MM.1S (cell line): Measurements from ENCODE around the gene HCST.

Source experiments
- DNase-seq: peaks from one replicate; pipeline ENCODE4 v3.0.0-alpha.2; 2015
- H2AFZ ChIP-seq: fragments of 300-600 bp; sonication (generic); 2 replicates; pipeline ENCODE4 v1.6.0; 2016; ENCODE audit warnings: antibody characterized with exemption, low read length
- H3F3A ChIP-seq: fragments of 300-600 bp; sonication (generic); 2 replicates; pipeline ENCODE4 v1.6.1; 2016; ENCODE audit warnings: mild to moderate bottlenecking, antibody characterized with exemption, low read length, moderate library complexity, mixed read lengths; ENCODE audit not compliant: insufficient read depth
- H3K27ac ChIP-seq: fragments of 300-600 bp; sonication (generic); 2 replicates; pipeline ENCODE4 v1.5.1; 2016; ENCODE audit warnings: mild to moderate bottlenecking, low read length
- H3K27me3 ChIP-seq: fragments of 300-600 bp; sonication (generic); replicated peaks from 2 replicates; pipeline ENCODE4 v1.6.0; 2016; ENCODE audit warnings: low read length; ENCODE audit not compliant: insufficient read depth
- H3K36me3 ChIP-seq: fragments of 300-600 bp; sonication (generic); replicated peaks from 2 replicates; pipeline ENCODE4 v1.6.1; 2016; ENCODE audit warnings: mild to moderate bottlenecking, low read length, mixed read lengths; ENCODE audit not compliant: insufficient read depth
- H3K4me1 ChIP-seq: fragments of 300-600 bp; sonication (generic); 2 replicates; pipeline ENCODE4 v1.6.1; 2016; ENCODE audit warnings: low read length, mixed read lengths
- H3K4me2 ChIP-seq: fragments of 300-600 bp; sonication (generic); 2 replicates; pipeline ENCODE4 v1.6.0; 2016; ENCODE audit warnings: low read depth, low read length
- H3K4me3 ChIP-seq: fragments of 300-600 bp; sonication (generic); 2 replicates; pipeline ENCODE4 v1.5.1; 2016; ENCODE audit warnings: low read length, mixed read lengths
- H3K79me2 ChIP-seq: fragments of 300-600 bp; sonication (generic); 2 replicates; pipeline ENCODE4 v1.6.1; 2016; ENCODE audit warnings: mixed run types, low read length, mixed read lengths
- H3K9ac ChIP-seq: fragments of 300-600 bp; sonication (generic); 2 replicates; pipeline ENCODE4 v1.6.1; 2016; ENCODE audit warnings: low read length, mixed read lengths
- H3K9me2 ChIP-seq: fragments of 300-600 bp; sonication (generic); replicated peaks from 2 replicates; pipeline ENCODE4 v1.6.1; 2016; ENCODE audit warnings: mild to moderate bottlenecking, low read length, mixed read lengths; ENCODE audit not compliant: insufficient read depth
- H3K9me3 ChIP-seq: fragments of 300-600 bp; sonication (generic); replicated peaks from 2 replicates; pipeline ENCODE4 v1.6.1; 2016; ENCODE audit warnings: mild to moderate bottlenecking, low read length, mixed read lengths; ENCODE audit not compliant: insufficient read depth
- H4K20me1 ChIP-seq: fragments of 300-600 bp; sonication (generic); 2 replicates; pipeline ENCODE4 v1.6.1; 2016; ENCODE audit warnings: mild to moderate bottlenecking, low read length, moderate library complexity, mixed read lengths; ENCODE audit not compliant: insufficient read depth
- CTCF ChIP-seq: fragments of 300-600 bp; sonication (generic); IDR thresholded peaks from 2 replicates; pipeline ENCODE4 v1.5.1; 2016; ENCODE audit warnings: antibody characterized with exemption, low read length, mixed read lengths
- EZH2 ChIP-seq: fragments of 300-600 bp; sonication (generic); optimal IDR thresholded peaks from 2 replicates; pipeline ENCODE3; 2017; ENCODE audit warnings: low read depth, mild to moderate bottlenecking, antibody characterized with exemption, low read length, mixed read lengths
- EZH2phosphoT487 ChIP-seq: fragments of 300-600 bp; sonication (generic); IDR thresholded peaks from 2 replicates; pipeline ENCODE4 v1.6.1; 2018; ENCODE audit warnings: antibody characterized with exemption, low read length

The HCST gene

GRCh38 chr19:35921012-35921411 lies 18.7 kb downstream of the HCST start:
- DNase-seq: no peak
- Histone ChIP-seq H3K9me3 (no peaks in the 10 kb centered on the region), H3K4me1 (no peaks in the 10 kb centered on the region), H3K9me2 (no peaks in the 10 kb centered on the region), H3K4me3 (no peak overlapping the region), H3K9ac (no peak overlapping the region), H2AFZ (no peak overlapping the region), H3K27ac (no peak overlapping the region), H3K4me2 (no peak overlapping the region), H3K27me3 (peaks cover 72% of the 10 kb centered on the region), H3K36me3 (no peaks in the 10 kb centered on the region), H3F3A (no peaks in the 10 kb centered on the region), H3K79me2 (no peaks in the 10 kb centered on the region), H4K20me1 (no peaks in the 10 kb centered on the region)
- TF ChIP-seq EZH2 (no peak), CTCF (no peak), EZH2phosphoT487 (no peak)

GRCh38 chr19:35925501-35925900 lies 23.2 kb downstream of the HCST start:
- no peak for DNase-seq
- H3K9me2 ChIP-seq: no peaks in the 10 kb centered on the region
- H3K9me3 ChIP-seq: no peaks in the 10 kb centered on the region
- no peak overlapping the region for H2AFZ ChIP-seq
- H3K4me1 ChIP-seq: peaks cover 6% of the 10 kb centered on the region; the same call in 1 of the 2 replicates
- H3K9ac ChIP-seq: no peak overlapping the region
- peaks cover 62% of the 10 kb centered on the region for H3K27me3 ChIP-seq
- H4K20me1 ChIP-seq: no peaks in the 10 kb centered on the region
- H3F3A ChIP-seq: no peaks in the 10 kb centered on the region
- H3K4me3 ChIP-seq: no peak overlapping the region
- H3K79me2 ChIP-seq: no peaks in the 10 kb centered on the region
- no peaks in the 10 kb centered on the region for H3K36me3 ChIP-seq
- no peak for TF ChIP-seq CTCF
- TF ChIP-seq EZH2phosphoT487: no peak
- TF ChIP-seq EZH2: no peak
- no peak overlapping the region for H3K27ac ChIP-seq
- no peak overlapping the region for H3K4me2 ChIP-seq

- DNase-seq: no peak
- H3K9me2 ChIP-seq: no peaks in the 10 kb centered on the region
- H2AFZ ChIP-seq: no peak overlapping the region
- TF ChIP-seq EZH2 (no peak), EZH2phosphoT487 (no peak), CTCF (no peak)
- H3K9me3 ChIP-seq: no peaks in the 10 kb centered on the region
- H3K27ac ChIP-seq: no peak overlapping the region
- no peaks in the 10 kb centered on the region for H4K20me1 ChIP-seq
- peaks cover 46% of the 10 kb centered on the region for H3K27me3 ChIP-seq
- no peaks in the 10 kb centered on the region for H3K36me3 ChIP-seq
- H3F3A ChIP-seq: peaks cover 3% of the 10 kb centered on the region; the same call in 1 of the 2 replicates
- no peak overlapping the region for H3K4me2 ChIP-seq
- H3K4me1 ChIP-seq: peaks cover 12% of the 10 kb centered on the region; the same call in 1 of the 2 replicates
- no peak overlapping the region for H3K4me3 ChIP-seq
- H3K9ac ChIP-seq: no peak overlapping the region
- H3K79me2 ChIP-seq: no peaks in the 10 kb centered on the region
These were observed 26.2 kb downstream of the HCST start for GRCh38 chr19:35928507-35928906.

- Histone ChIP-seq H3K9ac (no peak overlapping the region), H4K20me1 (no peaks in the 10 kb centered on the region), H3F3A (peaks cover 3% of the 10 kb centered on the region; the same call in 1 of the 2 replicates), H3K27ac (no peak overlapping the region), H3K27me3 (peaks cover 34% of the 10 kb centered on the region), H3K9me3 (no peaks in the 10 kb centered on the region), H3K4me2 (no peak overlapping the region), H2AFZ (peak overlapping the region; percentile 27; the same call in 1 of the 2 replicates), H3K4me3 (no peak overlapping the region), H3K36me3 (no peaks in the 10 kb centered on the region), H3K79me2 (no peaks in the 10 kb centered on the region), H3K9me2 (no peaks in the 10 kb centered on the region), H3K4me1 (peaks cover 12% of the 10 kb centered on the region; the same call in 1 of the 2 replicates)
- DNase-seq: no peak
- TF ChIP-seq EZH2 (no peak), CTCF (no peak), EZH2phosphoT487 (no peak)
These were observed 27.5 kb downstream of the HCST start for GRCh38 chr19:35929876-35930275.
